Smooth muscle cell (in vitro differentiated cells): ENCODE results near the gene BEST3. TPM values are rescaled to one million over a fixed set of nuclear protein-coding genes. Genes with fewer than 3 reads are reported as not detected.

Experiments
- DNase-seq: peaks from one replicate; lab custom pipeline; 2025; ENCODE audit not compliant: unreplicated experiment; lab: John Stamatoyannopoulos, UW
- H2AFZ ChIP-seq: fragments of 200-600 bp; sonication (generic); 2 replicates; pipeline ENCODE4 v1.6.0; 2016; ENCODE audit warnings: antibody characterized with exemption, low read depth, mild to moderate bottlenecking
- H3F3A ChIP-seq: fragments of 200-600 bp; sonication (generic); 2 replicates; pipeline ENCODE4 v1.6.0; 2017; ENCODE audit warnings: antibody characterized with exemption, low read depth
- H3K27ac ChIP-seq: fragments of 200-600 bp; sonication (generic); 2 replicates; pipeline ENCODE4 v1.5.1; 2016; ENCODE audit warnings: low read depth, mild to moderate bottlenecking
- H3K27me3 ChIP-seq: fragments of 200-600 bp; sonication (generic); 2 replicates; pipeline ENCODE4 v1.6.1; 2016; ENCODE audit warnings: low read depth, mild to moderate bottlenecking
- H3K36me3 ChIP-seq: fragments of 200-600 bp; sonication (generic); 2 replicates; pipeline ENCODE4 v1.5.1; 2016; ENCODE audit warnings: low read depth
- H3K4me1 ChIP-seq: fragments of 200-600 bp; sonication (generic); 2 replicates; pipeline ENCODE4 v1.5.1; 2016; ENCODE audit warnings: low read depth
- H3K4me2 ChIP-seq: fragments of 200-600 bp; sonication (generic); 2 replicates; pipeline ENCODE4 v1.6.0; 2016; ENCODE audit warnings: mild to moderate bottlenecking
- H3K4me3 ChIP-seq: fragments of 200-600 bp; sonication (generic); 2 replicates; pipeline ENCODE4 v1.5.1; 2016; ENCODE audit warnings: mild to moderate bottlenecking
- H3K79me2 ChIP-seq: fragments of 200-600 bp; sonication (generic); 2 replicates; pipeline ENCODE4 v1.6.0; 2016; ENCODE audit warnings: low read depth, mild to moderate bottlenecking
- H3K9ac ChIP-seq: fragments of 200-600 bp; sonication (generic); 2 replicates; pipeline ENCODE4 v1.6.0; 2016; ENCODE audit warnings: low read depth
- H3K9me3 ChIP-seq: fragments of 200-600 bp; sonication (generic); replicated peaks from 2 replicates; pipeline ENCODE4 v1.5.1; 2016; ENCODE audit warnings: low read depth
- H4K20me1 ChIP-seq: fragments of 200-600 bp; sonication (generic); 2 replicates; pipeline ENCODE4 v1.6.0; 2016; ENCODE audit warnings: low read depth
- WGBS: methylation state at CpG from one replicate; pipeline ENCODE4 v1.1.7; 2016; ENCODE audit warnings: low lambda C conversion rate; 5-methylcytosine and 5-hydroxymethylcytosine counted together
- polyA plus RNA-seq: library from polyadenylated mRNA; unstranded; fragments of >200 nt; fragmentation: Nextera tagmentation; extraction: Ambion mirVana; gene quantifications from 2 replicates; pipeline ENCODE4 v1.2.1, GENCODE V29; 2016
- total RNA-seq: library from RNA; depleted of rRNA; stranded (reverse); fragments of >200 nt; gene quantifications from 2 replicates; pipeline ENCODE4 v1.2.3, GENCODE V29; 2014
- TF ChIP-seq, protein P1 (sequence below): fragments of 200-600 bp; sonication (generic); IDR thresholded peaks from 2 replicates; pipeline ENCODE4 v1.5.1; 2017; ENCODE audit warnings: borderline replicate concordance, mild to moderate bottlenecking, antibody characterized with exemption; ENCODE audit not compliant: insufficient read depth, poor library complexity, severe bottlenecking

The BEST3 gene
- total and polyA plus RNA-seq, 2 experiments from 2014 or later: 4.0 TPM; not detected in 1

DNA sequence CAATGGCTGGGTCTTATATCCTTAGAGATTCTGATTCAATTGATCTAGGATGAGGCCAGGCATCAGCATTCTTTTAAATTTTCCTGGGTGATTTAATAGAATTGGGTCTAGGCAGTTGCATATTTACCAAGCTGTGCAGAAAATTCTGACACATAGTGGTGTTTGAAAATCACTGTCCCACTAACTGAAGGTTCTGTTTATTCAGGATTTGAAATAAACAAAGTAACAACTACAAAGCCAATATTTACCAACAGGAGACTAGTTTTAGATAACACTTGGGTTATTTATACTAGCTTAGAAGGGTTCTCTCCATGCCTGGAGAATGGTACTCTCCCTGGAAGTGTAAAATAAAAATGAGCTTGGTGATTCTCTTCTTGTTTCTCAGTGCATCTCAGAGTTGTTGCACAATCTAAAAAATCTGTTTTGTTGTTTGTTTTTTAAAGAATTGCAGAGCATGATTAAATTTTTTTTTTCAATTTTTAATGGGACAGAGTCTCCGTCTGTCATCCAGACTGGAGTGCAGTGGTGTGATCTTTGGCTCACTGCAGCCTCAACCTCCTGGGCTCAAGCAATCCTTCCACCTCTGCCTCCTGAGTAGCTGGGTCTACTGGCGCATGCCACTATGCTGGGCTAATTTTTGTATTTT, 16.9 kb downstream of the BEST3 start:
- Histone ChIP-seq H3K4me2 (no peak overlapping the region), H3F3A (no peaks in the 10 kb centered on the region), H4K20me1 (no peaks in the 10 kb centered on the region), H3K9ac (no peak overlapping the region), H3K4me3 (no peak overlapping the region), H3K4me1 (peaks cover 18% of the 10 kb centered on the region), H3K9me3 (no peaks in the 10 kb centered on the region), H3K79me2 (no peaks in the 10 kb centered on the region), H3K27ac (no peak overlapping the region), H3K27me3 (no peaks in the 10 kb centered on the region), H3K36me3 (no peaks in the 10 kb centered on the region), H2AFZ (no peak overlapping the region)
- DNase-seq: no peak
- WGBS: 88% methylated on average over 2 of the region's 2 CpGs
- TF ChIP-seq, protein P1, sequence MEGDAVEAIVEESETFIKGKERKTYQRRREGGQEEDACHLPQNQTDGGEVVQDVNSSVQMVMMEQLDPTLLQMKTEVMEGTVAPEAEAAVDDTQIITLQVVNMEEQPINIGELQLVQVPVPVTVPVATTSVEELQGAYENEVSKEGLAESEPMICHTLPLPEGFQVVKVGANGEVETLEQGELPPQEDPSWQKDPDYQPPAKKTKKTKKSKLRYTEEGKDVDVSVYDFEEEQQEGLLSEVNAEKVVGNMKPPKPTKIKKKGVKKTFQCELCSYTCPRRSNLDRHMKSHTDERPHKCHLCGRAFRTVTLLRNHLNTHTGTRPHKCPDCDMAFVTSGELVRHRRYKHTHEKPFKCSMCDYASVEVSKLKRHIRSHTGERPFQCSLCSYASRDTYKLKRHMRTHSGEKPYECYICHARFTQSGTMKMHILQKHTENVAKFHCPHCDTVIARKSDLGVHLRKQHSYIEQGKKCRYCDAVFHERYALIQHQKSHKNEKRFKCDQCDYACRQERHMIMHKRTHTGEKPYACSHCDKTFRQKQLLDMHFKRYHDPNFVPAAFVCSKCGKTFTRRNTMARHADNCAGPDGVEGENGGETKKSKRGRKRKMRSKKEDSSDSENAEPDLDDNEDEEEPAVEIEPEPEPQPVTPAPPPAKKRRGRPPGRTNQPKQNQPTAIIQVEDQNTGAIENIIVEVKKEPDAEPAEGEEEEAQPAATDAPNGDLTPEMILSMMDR: no peak

GRCh38 chr12:69679119-69679518, 20.0 kb downstream of the BEST3 start:
- Histone ChIP-seq H3K9me3 (no peaks in the 10 kb centered on the region), H3K27me3 (no peaks in the 10 kb centered on the region), H4K20me1 (no peaks in the 10 kb centered on the region), H3K4me2 (no peak overlapping the region), H3F3A (no peaks in the 10 kb centered on the region), H2AFZ (no peak overlapping the region), H3K36me3 (no peaks in the 10 kb centered on the region), H3K9ac (no peak overlapping the region), H3K4me3 (no peak overlapping the region), H3K4me1 (peaks cover under 1% of the 10 kb centered on the region), H3K27ac (no peak overlapping the region), H3K79me2 (no peaks in the 10 kb centered on the region)
- TF ChIP-seq, protein P1: no peak
- DNase-seq: no peak
- 97% methylated on average over 4 of the region's 4 CpGs for WGBS

- Histone ChIP-seq H3K36me3 (no peaks in the 10 kb centered on the region), H3F3A (no peaks in the 10 kb centered on the region), H3K27ac (no peak overlapping the region), H3K9ac (no peak overlapping the region), H3K79me2 (no peaks in the 10 kb centered on the region), H4K20me1 (no peaks in the 10 kb centered on the region), H3K27me3 (no peaks in the 10 kb centered on the region), H3K4me2 (peak overlapping the region; percentile 17), H3K4me3 (no peak overlapping the region), H3K9me3 (no peaks in the 10 kb centered on the region), H2AFZ (no peak overlapping the region), H3K4me1 (no peaks in the 10 kb centered on the region)
- TF ChIP-seq, protein P1: no peak
- 93% methylated on average over 8 of the region's 8 CpGs for WGBS
- DNase-seq: no peak
These were observed 22.7 kb downstream of the BEST3 start for GRCh38 chr12:69676257-69677012.
